Loucy (cell line): ENCODE data around the gene ILDR1.
"Not testable (repeated sequence)": the region's sequence is repeated elsewhere in the genome, so short reads cannot be mapped to it uniquely, and the experiment has no call there.

Experiments
- EZH2phosphoT487 ChIP-seq: fragments of 200-600 bp; IDR thresholded peaks from 2 replicates; pipeline ENCODE4 v1.6.1; 2018; ENCODE audit warnings: antibody characterized with exemption, mild to moderate bottlenecking, moderate library complexity, borderline replicate concordance
- TF ChIP-seq, protein P1 (sequence below): fragments of 200-600 bp; sonication (generic); conservative IDR thresholded peaks from 2 replicates; pipeline ENCODE4 v1.5.1; 2014; ENCODE audit warnings: mild to moderate bottlenecking, antibody characterized with exemption, low read length

DNA sequence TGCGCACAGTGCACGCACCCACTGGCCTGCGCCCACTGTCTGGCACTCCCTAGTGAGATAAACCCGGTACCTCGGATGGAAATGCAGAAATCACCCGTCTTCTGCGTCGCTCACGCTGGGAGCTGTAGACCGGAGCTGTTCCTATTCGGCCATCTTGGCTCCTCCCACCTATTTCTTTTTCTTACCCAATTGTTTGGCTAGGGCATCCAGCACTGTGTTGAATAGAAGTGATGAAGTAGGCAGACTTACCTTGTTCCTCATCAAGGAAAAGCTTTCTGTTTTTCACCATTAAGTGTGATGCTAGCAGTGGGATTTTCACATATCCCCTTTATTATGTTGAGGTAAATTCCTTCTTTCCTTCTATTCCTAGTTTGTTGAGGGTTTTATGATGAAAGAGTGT, 25.7 kb upstream of the ILDR1 start:
- TF ChIP-seq, protein P1, sequence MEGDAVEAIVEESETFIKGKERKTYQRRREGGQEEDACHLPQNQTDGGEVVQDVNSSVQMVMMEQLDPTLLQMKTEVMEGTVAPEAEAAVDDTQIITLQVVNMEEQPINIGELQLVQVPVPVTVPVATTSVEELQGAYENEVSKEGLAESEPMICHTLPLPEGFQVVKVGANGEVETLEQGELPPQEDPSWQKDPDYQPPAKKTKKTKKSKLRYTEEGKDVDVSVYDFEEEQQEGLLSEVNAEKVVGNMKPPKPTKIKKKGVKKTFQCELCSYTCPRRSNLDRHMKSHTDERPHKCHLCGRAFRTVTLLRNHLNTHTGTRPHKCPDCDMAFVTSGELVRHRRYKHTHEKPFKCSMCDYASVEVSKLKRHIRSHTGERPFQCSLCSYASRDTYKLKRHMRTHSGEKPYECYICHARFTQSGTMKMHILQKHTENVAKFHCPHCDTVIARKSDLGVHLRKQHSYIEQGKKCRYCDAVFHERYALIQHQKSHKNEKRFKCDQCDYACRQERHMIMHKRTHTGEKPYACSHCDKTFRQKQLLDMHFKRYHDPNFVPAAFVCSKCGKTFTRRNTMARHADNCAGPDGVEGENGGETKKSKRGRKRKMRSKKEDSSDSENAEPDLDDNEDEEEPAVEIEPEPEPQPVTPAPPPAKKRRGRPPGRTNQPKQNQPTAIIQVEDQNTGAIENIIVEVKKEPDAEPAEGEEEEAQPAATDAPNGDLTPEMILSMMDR = not testable (repeated sequence)
- not testable (repeated sequence) for TF ChIP-seq EZH2phosphoT487
